AG04450 (cell line): ENCODE data around the gene B4GALNT3. TPM values are rescaled to one million over a fixed set of nuclear protein-coding genes. Genes with fewer than 3 reads are reported as not detected.

Source experiments
- CTCF ChIA-PET: fragments of 300-600, 350-600 bp; formaldehyde crosslinking; extraction: SDS; loops from one replicate; lab custom pipeline; 2022; ENCODE audit warnings: antibody characterized with exemption, inconsistent platforms; lab: Charles Lee
- POLR2A ChIA-PET: fragments of 350-600 bp; formaldehyde crosslinking; extraction: SDS; loops from one replicate; lab custom pipeline; 2021; ENCODE audit warnings: antibody characterized with exemption, inconsistent platforms; lab: Yijun Ruan, JAX
- DNase-seq: peaks from one replicate; pipeline ENCODE4 v3.0.0-alpha.2; 2011; ENCODE audit warnings: low read depth, low spot score
- H3K27ac ChIP-seq: one replicate; pipeline ENCODE4 v1.5.1; 2012; ENCODE audit warnings: low read depth, low read length, control low read depth
- H3K27me3 ChIP-seq: one replicate; pipeline ENCODE4 v1.6.0; 2012; ENCODE audit warnings: low read length; ENCODE audit not compliant: control insufficient read depth, insufficient read depth
- H3K4me3 ChIP-seq: 2 replicates; pipeline ENCODE4 v1.5.1; 2011; ENCODE audit warnings: mild to moderate bottlenecking, low read depth, low read length, control low read depth
- H3K9me3 ChIP-seq: 2 replicates; pipeline ENCODE4 v1.5.1; 2012; ENCODE audit warnings: low read length; ENCODE audit not compliant: control insufficient read depth, insufficient read depth
- CTCF ChIP-seq: IDR thresholded peaks from 2 replicates; pipeline ENCODE4 v1.5.1; 2011; ENCODE audit warnings: low read depth, low read length, control low read depth, inconsistent platforms
- polyA plus RNA-seq: library from polyadenylated mRNA; depleted of rRNA; stranded (reverse); fragments of >200 nt; gene quantifications from 2 replicates; pipeline ENCODE4 v1.2.3, GENCODE V29; 2011; rRNA removed
- small RNA-seq: library from RNA; depleted of rRNA; stranded (forward); fragments of <200 nt; gene quantifications from one replicate; pipeline ENCODE3, GENCODE V24; 2012; ENCODE audit warnings: low read depth; ENCODE audit not compliant: insufficient read length

B4GALNT3 gene
- polyA plus RNA-seq, 1 experiment, result not detected

- Histone ChIP-seq H3K9me3 (no peaks in the 10 kb centered on the region), H3K4me3 (no peak overlapping the region), H3K27ac (no peak overlapping the region), H3K27me3 (peaks cover 3% of the 10 kb centered on the region)
- POLR2A ChIA-PET, result no interaction called here
- CTCF ChIA-PET, result interaction anchor here (2.2 kb wide), 1 partner anchor 139 kb away, joined by 9 read pairs; no protein-coding TSS in a partner anchor
- DNase-seq, result no peak
- no peak for TF ChIP-seq CTCF
These were observed 153.1 kb downstream of the B4GALNT3 start for GRCh38 chr12:612886-613285.

Small RNAs within 50 kb of the gene (small RNA-seq; reads per million reads assigned to genes)
- gene RNU7-103P, result not detected

Other genes with a start within 250 kb of the B4GALNT3 start
- 0.12 TPM in 1 of 2 replicates, not detected in the other for gene SLC6A12, start 245.8 kb upstream of the B4GALNT3 start, polyA plus RNA-seq
- gene SLC6A13, start 197.1 kb upstream of the B4GALNT3 start, polyA plus RNA-seq, result not detected in 2 replicates
- gene KDM5A, start 70.6 kb upstream of the B4GALNT3 start, polyA plus RNA-seq, result 28.1 and 33.9 TPM in 2 replicates
- 5.6 and 7.3 TPM in 2 replicates for gene CCDC77, start 58.3 kb upstream of the B4GALNT3 start, polyA plus RNA-seq
- not detected in 2 replicates for gene NINJ2, start 203.5 kb downstream of the B4GALNT3 start, polyA plus RNA-seq